Osteocyte (in vitro differentiated cells): Measurements from ENCODE around the gene GLYR1. TPM values are rescaled to one million over a fixed set of nuclear protein-coding genes. Genes with fewer than 3 reads are reported as not detected.

Experiments
- DNase-seq: peaks from one replicate; pipeline ENCODE4 v3.0.0; 2021; ENCODE audit warnings: mixed read lengths; ENCODE audit not compliant: unreplicated experiment; ENCODE audit errors: extremely low spot score
- H3K27ac Mint-ChIP-seq: one replicate; pipeline ENCODE4 v1.8.0; 2021; ENCODE audit warnings: mild to moderate bottlenecking, mixed read lengths; ENCODE audit not compliant: unreplicated experiment
- H3K27me3 Mint-ChIP-seq: one replicate; pipeline ENCODE4 v1.8.0; 2021; ENCODE audit warnings: mixed read lengths; ENCODE audit not compliant: unreplicated experiment
- H3K36me3 Mint-ChIP-seq: one replicate; pipeline ENCODE4 v1.8.0; 2021; ENCODE audit warnings: mixed read lengths; ENCODE audit not compliant: unreplicated experiment
- H3K4me1 Mint-ChIP-seq: one replicate; pipeline ENCODE4 v1.8.0; 2021; ENCODE audit warnings: mixed read lengths; ENCODE audit not compliant: unreplicated experiment
- H3K4me3 Mint-ChIP-seq: one replicate; pipeline ENCODE4 v1.8.0; 2021; ENCODE audit warnings: mild to moderate bottlenecking, moderate library complexity, mixed read lengths; ENCODE audit not compliant: unreplicated experiment
- H3K9me3 Mint-ChIP-seq: one replicate; pipeline ENCODE4 v1.8.0; 2021; ENCODE audit warnings: mixed read lengths; ENCODE audit not compliant: unreplicated experiment
- total RNA-seq: library from RNA; stranded (reverse); gene quantifications from 2 replicates; pipeline ENCODE4 v1.2.1, GENCODE V29; 2021
- TF ChIP-seq, protein P1 (sequence below): fragments of 200-600 bp; sonication (generic); IDR thresholded peaks from 2 replicates; pipeline ENCODE4 v1.5.0; 2021; ENCODE audit warnings: antibody characterized with exemption, mild to moderate bottlenecking, moderate library complexity

GLYR1 gene
- total RNA-seq, 1 donor from 2014 or later: 76.9 TPM

DNA sequence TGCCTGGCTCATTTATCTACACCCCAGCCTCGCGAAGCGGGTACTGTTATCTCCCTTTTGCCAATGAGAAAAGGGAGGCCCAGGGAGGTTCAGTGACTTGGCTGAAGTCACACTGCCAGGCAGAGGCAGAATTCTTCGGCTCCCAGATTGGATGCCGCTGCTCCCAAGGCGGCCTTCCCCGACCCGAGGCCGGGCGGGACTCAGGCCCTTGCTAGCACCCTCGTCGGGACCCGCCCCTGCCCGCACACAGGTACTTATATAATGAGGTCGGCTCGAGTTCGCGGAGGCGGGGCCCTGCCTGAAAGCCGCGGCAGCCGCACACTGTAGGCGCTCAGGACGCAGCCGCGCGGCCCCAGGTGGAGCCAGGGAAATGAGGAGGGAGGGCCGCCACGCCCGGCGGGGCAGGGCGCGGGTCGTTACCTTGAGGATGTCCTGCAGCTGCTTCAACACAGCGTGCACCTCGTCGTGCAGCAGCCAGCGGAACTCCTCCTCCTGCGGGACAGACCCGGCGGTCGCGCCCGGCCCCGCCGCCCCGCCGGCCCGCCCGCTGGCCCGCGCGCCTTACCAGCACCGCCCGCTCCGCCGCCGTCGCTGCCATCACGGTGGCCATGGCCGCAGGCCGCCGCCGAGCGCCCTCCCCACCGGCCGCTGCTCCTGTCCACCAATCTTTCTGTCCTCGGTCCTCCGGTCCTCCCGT is 45.0 kb downstream of the GLYR1 start, which contains the start of gene ROGDI:
TSS of gene ROGDI (minus strand) at position 672 of the 697 bp plus-strand sequence. CDS start at position 610, 62 bp downstream.
- Mint-ChIP-seq H3K4me1 (peaks cover 19% of the 10 kb centered on the region), H3K36me3 (peaks cover 11% of the 10 kb centered on the region), H3K9me3 (no peaks in the 10 kb centered on the region), H3K27ac (peak within 1 kb of the TSS; percentile 87), H3K27me3 (no peaks in the 10 kb centered on the region), H3K4me3 (peak within 1 kb of the TSS; percentile 84)
- TF ChIP-seq, protein P1, sequence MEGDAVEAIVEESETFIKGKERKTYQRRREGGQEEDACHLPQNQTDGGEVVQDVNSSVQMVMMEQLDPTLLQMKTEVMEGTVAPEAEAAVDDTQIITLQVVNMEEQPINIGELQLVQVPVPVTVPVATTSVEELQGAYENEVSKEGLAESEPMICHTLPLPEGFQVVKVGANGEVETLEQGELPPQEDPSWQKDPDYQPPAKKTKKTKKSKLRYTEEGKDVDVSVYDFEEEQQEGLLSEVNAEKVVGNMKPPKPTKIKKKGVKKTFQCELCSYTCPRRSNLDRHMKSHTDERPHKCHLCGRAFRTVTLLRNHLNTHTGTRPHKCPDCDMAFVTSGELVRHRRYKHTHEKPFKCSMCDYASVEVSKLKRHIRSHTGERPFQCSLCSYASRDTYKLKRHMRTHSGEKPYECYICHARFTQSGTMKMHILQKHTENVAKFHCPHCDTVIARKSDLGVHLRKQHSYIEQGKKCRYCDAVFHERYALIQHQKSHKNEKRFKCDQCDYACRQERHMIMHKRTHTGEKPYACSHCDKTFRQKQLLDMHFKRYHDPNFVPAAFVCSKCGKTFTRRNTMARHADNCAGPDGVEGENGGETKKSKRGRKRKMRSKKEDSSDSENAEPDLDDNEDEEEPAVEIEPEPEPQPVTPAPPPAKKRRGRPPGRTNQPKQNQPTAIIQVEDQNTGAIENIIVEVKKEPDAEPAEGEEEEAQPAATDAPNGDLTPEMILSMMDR: no peak
- DNase-seq: no peak

DNA sequence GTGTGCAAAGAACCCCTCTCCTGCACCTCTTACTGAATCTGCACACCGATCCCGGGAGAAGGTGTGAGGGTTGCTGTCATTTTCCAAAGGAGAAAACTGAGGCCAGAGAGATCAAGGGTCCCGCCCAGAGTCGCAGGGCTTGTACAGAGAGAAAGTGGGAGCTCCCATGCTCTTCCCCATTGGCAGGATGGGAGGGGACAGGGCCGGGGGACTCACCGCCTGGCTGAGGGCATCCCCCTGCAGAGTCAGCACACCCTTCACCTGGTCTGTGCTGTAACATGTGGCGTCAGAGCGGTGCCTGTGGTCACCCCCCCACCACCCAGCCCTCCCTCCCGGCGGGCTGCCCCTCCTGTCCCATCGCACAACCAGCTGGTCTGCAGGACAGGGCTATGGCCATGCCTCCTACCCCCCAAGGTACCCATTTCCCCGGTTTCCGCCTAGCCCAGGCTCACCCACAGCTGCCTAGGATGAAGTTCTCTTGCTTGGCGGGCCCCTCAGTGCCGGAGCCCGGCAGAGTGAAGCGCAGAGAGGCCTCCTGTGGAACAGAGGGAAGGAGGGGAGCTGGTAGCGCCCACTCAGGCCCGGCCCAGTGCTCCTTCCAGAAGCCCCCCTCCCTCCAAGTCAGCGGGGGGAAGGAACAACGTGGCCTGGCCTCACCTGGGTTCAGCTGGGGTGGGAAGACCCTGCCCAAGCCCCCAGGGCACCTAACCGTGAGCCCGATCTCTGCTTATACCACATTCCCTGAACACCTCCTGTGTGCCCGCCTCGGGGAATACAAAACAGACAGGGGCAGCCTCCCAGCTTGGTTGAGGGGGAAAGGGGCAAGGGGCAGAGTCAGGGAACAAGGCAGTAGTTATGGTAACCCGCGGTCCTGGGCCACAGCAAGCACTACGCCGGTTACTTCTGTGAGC is 45.8 kb downstream of the GLYR1 start:
- H3K4me1 Mint-ChIP-seq: peaks cover 19% of the 10 kb centered on the region
- H3K27ac Mint-ChIP-seq: no peak overlapping the region
- no peaks in the 10 kb centered on the region for H3K9me3 Mint-ChIP-seq
- peaks cover 10% of the 10 kb centered on the region for H3K36me3 Mint-ChIP-seq
- TF ChIP-seq, protein P1: no peak
- H3K4me3 Mint-ChIP-seq: peak overlapping the region; percentile 84
- no peak for DNase-seq
- no peaks in the 10 kb centered on the region for H3K27me3 Mint-ChIP-seq

DNA sequence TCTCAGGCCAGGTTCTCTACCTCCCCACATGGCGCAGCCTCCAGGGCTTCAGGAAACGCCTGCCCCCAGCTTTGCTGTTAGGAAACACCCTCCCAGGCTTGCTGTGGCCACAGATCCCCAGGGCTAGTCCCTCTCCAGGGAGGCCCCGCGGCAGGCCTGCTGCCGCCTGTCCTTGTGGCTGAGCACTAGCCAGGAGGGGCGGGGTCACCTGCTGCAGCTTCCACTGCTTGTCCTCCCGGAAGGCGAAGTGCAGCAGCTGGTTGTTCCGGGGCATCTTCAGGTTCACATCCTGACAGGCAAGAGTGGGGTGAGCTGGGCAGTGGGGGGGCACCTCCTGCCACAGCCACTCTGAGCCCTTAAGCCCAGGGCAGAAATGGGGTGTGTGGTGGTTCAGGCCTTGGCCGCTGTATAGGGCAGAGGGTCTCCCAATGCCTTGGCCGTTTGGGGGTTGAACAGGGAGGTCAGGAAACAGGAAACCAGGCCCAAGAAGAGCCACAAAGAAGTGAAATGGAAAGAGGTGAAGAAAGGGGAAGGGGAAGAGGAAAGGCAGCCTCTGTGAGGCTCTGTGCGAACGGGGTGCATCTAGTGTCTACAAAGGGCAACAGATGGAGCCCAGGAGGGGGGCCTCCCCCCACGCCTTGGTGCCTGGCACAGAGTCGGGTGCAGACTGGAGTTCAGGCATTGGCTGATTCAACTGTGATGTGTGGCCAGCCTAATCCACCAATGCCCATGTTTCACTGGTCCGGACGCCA is 46.6 kb downstream of the GLYR1 start:
- H3K27me3 Mint-ChIP-seq: no peaks in the 10 kb centered on the region
- peak overlapping the region; percentile 48 for H3K4me3 Mint-ChIP-seq
- peaks cover 19% of the 10 kb centered on the region for H3K4me1 Mint-ChIP-seq
- no peaks in the 10 kb centered on the region for H3K9me3 Mint-ChIP-seq
- no peak overlapping the region for H3K27ac Mint-ChIP-seq
- TF ChIP-seq, protein P1: no peak
- no peak for DNase-seq
- H3K36me3 Mint-ChIP-seq: peaks cover 8% of the 10 kb centered on the region

DNA sequence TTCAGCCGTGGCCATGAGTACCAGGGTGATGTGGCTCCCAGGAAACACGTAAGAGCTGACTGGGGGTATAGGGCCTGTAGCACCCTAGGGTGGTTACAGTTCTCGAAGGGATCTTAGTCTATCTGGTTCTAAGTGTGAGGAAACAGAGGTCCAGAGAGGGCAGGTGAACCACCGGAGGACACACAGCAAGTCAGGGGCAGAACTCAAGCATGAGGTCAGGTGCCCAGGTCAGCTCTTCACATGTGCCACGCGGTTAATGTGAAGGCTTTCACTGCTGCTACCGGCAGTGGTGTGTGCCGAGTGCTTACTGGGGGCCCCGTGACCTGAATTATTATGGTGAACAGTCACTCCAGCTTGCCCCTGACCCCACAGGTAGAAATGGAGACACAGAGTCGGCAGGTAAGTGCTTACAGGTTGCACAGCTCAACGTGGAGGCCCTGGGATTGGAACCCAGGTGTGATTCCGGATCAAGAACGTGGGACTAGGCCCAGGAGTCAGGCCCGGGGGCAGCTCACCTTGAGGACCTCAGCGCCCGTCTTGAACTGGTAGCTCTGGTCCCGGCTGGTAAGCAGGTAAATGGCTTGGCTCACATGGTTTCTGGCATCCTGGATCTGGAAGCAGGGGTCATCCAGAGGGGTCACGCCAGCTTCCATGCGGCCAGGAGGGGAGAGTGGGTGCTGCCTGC is 47.8 kb downstream of the GLYR1 start:
- Mint-ChIP-seq H3K36me3 (no peaks in the 10 kb centered on the region), H3K4me3 (no peak overlapping the region), H3K9me3 (no peaks in the 10 kb centered on the region), H3K27ac (no peak overlapping the region), H3K4me1 (peaks cover 19% of the 10 kb centered on the region), H3K27me3 (no peaks in the 10 kb centered on the region)
- TF ChIP-seq, protein P1: no peak
- no peak for DNase-seq
